ENCODE measurements around the gene MRPL46.

- TF ChIP-seq CTCF (conservative IDR thresholded peaks at IDR 0.05) (no peak), EZH2 (IDR thresholded peaks at IDR 0.05; ENCODE audit: low read depth) (no peak)
Observed at GRCh38 chr15:88426304-88426703, 40.9 kb downstream of the MRPL46 start.

Data from PC-9 (cell line).